Stimulated activated CD8-positive, alpha-beta memory T cell treated with anti-CD3 and anti-CD28 coated beads, Interleukin-4, amount 100 ng/mL, for 48 hours (primary cell): ENCODE results near the gene FKBP10.
A peak's percentile ranks its signal among the peaks of the same experiment; 100 is the strongest.
"Not testable (repeated sequence)": the region's sequence is repeated elsewhere in the genome, so short reads cannot be mapped to it uniquely, and the experiment has no call there.

Experiments used
- DNase-seq: peaks from one replicate; pipeline ENCODE4 v3.0.0-alpha.2; 2020

The FKBP10 gene

DNA sequence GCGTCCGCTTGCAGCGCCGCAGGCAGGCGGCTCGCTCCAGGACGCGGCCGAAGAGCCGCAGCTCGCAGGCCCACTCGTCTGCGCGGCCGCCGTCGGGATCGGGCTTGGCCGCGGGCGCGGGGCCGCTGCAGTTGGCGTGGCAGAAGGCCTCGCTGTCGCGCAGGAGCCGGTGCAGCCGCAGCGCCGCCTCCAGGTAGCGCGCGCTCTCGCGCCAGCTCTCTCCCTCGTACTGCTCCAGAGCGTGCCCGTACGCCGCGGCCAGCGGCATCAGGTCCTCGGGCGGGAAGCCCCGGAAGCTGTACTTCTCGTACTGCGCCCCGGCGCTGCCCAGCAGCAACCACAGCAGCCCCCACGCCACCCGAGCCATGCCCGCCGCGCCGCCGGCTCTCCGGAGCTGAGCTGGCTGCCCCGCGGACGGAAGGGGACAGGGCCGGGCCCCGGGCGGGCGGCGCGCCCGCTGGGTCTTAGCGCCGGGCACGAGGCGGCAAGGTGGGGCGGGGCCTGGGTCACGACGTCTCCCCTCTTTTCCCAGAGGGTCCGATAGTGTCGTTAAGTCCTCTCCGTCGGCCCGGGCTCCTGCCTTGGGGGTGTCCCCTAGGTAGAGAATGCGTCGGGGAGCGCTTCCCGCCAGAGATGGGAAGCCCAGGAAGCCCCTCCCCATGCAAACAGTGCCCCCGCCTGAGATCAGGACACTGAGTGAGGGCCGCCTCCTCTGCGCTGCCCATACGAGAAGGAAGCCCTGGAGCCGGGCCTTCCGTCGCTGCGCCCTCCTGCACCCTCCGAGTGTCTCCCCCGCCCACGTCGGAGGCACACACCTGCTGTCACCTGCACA is 1.0 kb upstream of the FKBP10 start, which contains the start of gene P3H4:
Gene P3H4, minus strand, starts transcription at position 401 of the 832 bp plus-strand sequence. Its CDS starts 34 bp downstream, at position 367.
- DNase-seq, result peak; percentile 78

DNA sequence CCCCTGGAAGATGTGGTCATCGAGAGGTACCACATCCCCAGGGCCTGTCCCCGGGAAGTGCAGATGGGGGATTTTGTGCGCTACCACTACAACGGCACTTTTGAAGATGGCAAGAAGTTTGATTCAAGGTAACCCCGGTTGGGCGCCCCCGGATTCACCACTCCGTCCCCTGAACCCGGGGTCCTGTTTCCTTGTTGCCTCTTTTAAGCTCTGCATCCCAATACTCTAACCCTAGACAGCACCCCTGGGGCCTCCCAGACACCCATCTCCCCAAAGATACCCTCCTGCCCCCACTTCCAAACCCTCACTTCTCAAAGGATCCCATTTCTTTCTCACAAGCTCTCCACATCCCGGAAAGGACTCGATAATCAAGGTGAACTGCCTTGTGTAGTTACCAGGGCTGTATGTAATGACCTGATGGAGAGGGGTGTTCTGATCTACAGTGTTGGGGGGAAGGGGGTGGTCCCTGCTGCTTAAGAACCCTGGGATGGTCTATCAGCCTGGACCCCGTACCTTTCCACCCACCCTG is 412 bp downstream of the FKBP10 start:
- DNase-seq, result no peak

DNA sequence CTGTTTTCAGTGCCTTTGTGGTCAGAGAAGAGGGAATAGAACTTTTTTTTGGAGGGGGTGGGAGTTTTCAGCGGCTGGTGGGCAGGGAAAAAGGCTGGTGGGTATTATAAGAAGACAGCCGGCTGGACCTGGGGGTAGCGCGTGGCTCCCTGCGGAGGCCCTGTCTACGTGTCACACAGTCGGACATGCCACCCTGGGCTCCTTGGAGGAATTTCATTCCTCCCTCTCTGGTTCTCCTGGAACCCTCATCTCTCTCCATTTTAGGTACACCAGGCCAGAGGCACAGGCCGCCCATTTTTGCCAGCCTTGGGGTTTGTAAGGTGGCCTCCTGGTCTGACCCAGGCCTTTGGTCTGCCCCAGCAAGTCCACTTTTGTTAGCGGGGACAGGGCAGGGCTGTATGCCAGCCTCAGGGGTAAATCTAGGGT is 908 bp downstream of the FKBP10 start:
- DNase-seq, result no peak

DNA sequence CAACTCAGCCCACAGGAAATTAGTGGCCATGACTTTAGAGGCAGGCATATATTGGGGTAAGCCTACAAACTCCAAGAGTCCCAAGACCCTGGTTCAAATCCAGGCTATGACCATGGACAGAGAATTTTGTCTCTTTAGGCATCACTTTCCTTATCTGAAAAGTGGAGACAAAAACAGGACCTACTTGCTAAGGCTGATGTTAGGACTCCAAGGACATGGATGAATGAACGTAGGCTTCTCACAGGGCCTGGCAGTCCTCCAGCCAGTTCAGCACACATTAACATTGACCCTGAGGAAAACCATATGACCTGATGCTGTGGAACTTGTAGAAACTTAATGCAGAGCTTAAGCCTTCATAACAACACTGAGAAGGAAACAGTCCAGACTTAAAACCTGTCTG is 1.4 kb downstream of the FKBP10 start:
- DNase-seq, result no peak

DNA sequence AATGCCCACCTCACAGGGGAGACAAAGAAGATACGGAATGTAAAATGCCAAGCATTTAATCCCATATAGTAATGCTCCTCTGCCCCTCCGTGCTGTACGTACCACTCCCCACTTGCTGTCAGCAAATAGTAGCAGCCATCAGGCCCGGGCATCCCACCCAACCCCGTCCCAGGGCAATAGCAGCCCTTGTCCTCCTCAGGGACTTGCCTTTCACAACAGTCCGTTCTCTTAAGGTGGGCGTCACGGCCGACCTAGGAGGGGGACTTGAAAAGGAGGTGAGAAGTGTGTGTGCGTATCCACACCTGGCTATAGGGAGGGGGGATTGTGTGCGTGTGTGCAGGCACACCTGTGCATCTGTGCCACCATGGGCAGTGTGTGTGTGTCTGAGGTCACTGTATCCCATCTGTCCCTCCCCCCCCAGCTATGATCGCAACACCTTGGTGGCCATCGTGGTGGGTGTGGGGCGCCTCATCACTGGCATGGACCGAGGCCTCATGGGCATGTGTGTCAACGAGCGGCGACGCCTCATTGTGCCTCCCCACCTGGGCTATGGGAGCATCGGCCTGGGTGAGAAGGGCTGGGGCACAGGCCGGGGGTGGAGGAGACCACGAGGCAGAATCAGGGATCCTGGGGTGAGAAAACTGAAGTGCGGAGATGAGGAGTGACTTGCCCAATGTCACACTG is 4.0 kb downstream of the FKBP10 start:
- no peak for DNase-seq

DNA sequence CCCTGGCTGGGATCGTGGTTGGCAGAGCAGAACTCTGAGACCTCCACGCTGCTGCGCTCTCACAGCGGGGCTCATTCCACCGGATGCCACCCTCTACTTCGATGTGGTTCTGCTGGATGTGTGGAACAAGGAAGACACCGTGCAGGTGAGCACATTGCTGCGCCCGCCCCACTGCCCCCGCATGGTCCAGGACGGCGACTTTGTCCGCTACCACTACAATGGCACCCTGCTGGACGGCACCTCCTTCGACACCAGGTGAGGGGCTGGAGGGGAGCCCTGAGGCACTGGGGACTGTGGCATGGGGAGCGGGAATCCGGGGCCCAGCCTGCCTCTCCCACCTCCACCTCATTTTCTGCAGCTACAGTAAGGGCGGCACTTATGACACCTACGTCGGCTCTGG is 5.2 kb downstream of the FKBP10 start:
- DNase-seq, result no peak

DNA sequence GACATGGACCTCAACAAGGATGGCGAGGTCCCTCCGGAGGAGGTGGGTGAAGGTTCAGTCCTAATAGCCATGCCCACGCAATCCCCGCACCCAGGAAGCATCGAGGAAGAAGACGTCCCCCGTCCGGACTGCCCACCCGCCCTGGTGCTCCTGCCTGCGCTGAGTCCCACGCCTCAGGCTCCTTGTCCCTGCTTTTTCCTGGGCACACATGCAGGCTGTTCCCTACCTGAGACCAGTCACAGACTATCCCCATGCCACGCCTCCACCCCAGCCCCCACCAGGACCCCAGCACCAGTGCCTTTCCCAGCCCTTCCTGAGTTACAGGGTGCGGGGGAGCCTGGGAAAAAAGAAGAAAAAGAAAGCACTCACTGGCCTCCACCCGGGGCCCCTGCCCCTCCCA is 9.0 kb downstream of the FKBP10 start:
- DNase-seq, result no peak

DNA sequence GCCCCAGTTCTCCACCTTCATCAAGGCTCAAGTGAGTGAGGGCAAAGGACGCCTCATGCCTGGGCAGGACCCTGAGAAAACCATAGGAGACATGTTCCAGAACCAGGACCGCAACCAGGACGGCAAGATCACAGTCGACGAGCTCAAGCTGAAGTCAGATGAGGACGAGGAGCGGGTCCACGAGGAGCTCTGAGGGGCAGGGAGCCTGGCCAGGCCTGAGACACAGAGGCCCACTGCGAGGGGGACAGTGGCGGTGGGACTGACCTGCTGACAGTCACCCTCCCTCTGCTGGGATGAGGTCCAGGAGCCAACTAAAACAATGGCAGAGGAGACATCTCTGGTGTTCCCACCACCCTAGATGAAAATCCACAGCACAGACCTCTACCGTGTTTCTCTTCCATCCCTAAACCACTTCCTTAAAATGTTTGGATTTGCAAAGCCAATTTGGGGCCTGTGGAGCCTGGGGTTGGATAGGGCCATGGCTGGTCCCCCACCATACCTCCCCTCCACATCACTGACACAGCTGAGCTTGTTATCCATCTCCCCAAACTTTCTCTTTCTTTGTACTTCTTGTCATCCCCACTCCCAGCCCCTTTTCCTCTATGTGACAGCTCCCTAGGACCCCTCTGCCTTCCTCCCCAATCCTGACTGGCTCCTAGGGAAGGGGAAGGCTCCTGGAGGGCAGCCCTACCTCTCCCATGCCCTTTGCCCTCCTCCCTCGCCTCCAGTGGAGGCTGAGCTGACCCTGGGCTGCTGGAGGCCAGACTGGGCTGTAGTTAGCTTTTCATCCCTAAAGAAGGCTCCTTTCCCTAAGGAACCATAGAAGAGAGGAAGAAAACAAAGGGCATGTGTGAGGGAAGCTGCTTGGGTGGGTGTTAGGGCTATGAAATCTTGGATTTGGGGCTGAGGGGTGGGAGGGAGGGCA is 9.7 kb downstream of the FKBP10 start:
- DNase-seq, result no peak

DNA sequence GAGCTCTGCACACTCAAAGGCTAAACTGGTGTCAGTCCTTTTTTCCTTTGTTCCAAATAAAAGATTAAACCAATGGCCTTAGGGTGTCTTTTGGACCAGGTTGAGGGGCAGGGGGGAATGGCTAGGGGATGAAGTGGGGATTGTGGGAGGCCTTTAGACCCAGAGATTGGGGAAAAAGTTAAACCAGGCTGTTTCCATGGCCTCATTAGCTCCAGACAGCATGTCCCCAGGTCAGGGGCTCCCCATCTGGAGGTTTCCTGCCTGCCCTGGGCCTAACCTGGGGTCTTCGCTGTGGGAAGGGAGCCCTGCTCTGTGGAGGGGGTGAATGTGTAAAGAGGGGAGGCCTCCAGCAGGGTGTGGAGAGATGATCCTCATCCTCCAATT is 10.3 kb downstream of the FKBP10 start:
- DNase-seq, result no peak

DNA sequence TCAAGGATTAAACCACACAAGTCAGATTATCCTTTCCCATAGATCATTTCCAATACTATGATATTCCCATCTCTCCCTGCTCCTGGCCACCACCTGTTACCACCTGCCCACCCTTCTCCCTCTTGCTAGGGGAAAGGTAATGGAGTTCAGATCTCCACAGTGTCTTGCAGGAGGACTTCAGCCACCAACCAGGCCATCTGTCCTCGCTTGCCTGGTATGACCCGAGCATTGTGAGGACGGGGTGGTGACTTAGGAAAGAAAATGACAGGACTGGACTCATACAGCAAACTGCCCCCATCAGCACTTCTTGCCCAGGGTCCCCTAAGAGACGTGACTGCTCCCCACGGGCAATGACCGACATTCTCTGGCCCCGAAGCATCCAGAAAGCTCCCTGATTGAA is 10.8 kb downstream of the FKBP10 start:
- DNase-seq, result no peak

DNA sequence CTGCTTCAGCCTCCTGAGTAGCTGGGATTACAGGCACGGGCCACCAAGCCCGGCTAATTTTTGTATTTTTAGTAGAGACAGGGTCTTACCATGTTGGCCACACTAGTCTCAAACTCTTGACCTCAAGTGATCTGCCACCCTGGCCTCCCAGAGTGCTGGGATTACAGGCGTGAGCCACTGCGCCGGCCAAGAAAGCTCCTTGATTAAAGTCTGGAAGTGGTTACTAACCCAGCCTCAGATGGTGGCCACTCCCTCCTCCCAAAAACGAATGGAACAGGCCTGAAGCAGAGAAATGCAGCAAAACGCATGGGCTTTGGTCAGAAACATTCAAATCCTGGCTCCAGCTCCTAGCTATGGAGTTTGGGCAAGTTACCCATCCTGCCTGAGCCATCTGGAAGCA is 11.3 kb downstream of the FKBP10 start:
- no peak for DNase-seq

DNA sequence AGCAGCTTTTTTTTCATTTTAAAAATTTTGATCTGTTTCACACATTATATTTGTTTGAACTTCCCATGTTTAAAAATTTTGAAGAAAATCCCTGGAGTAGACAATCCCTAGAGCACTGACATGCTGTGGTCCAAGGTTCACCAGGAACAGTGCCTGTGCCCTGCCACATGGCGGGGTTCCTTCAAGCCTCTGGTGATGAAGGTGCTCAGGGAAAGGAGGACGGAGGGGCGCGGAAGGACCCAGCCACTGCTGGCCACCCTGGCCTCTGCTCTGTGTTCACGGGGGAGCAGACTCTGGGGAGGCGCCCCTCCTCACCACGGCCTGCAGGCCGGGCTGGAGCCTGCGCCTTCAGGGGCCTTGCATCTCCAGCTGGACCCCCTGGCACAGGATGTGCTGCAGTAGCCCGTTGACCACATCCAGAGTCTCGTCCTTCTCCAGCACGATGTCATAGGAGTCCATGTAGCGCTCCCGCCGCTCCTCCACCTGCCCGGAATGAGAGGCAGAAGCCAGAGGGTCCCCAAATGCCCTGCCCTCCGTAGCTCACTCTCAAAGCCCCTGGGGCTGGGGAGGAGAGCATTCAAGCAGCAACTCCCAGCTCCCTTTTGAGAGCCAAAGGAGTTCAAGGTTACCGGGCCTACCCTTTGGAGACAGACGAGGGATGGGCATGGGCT is 12.5 kb downstream of the FKBP10 start:
- no peak for DNase-seq

DNA sequence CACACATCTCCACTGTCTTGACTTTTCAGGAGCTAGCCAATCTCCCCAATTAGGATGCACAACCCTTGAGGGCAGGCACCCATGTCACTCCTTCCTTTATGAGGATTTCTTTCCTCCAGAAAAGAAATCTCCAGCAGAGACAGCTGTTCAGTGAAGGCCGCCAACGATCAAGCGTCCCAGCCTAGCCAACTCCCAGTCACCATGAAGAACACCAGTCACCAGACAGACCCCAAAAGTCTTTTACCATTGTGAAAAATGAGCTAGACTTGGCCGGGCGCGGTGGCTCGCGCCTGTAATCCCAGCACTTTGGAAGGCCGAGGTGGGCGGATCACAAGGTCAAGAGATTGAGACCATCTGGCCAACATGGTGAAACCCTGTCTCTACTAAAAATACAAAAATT is 17.2 kb downstream of the FKBP10 start:
- DNase-seq, result not testable (repeated sequence)

DNA sequence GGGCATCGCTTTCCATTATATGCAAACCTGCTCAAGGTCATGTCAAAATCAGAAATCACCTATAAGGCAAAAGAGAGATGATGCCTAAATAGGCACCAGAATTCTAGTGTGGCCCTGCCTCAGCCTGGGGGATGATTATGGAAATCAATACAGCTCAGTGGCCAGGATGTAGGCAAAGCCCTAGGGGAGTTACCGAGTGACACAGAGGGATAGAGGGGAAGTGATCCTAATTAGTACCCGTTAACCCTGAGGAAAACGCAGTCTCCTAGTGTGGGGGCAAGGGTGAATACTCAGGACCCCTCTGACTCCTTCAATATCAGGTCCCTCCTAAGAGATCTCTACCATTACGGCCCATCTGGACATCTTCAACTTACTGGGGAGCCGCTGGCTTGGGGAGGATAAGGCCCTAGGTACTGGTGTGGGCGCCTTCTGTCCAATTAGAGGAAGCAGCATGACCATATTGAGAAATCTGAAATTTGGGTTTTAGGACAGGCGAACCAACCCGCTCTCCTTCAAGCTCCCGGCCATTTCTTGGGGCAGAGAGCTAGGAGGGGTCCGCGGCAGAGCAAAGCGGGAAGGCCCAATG is 22.5 kb downstream of the FKBP10 start:
- no peak for DNase-seq

DNA sequence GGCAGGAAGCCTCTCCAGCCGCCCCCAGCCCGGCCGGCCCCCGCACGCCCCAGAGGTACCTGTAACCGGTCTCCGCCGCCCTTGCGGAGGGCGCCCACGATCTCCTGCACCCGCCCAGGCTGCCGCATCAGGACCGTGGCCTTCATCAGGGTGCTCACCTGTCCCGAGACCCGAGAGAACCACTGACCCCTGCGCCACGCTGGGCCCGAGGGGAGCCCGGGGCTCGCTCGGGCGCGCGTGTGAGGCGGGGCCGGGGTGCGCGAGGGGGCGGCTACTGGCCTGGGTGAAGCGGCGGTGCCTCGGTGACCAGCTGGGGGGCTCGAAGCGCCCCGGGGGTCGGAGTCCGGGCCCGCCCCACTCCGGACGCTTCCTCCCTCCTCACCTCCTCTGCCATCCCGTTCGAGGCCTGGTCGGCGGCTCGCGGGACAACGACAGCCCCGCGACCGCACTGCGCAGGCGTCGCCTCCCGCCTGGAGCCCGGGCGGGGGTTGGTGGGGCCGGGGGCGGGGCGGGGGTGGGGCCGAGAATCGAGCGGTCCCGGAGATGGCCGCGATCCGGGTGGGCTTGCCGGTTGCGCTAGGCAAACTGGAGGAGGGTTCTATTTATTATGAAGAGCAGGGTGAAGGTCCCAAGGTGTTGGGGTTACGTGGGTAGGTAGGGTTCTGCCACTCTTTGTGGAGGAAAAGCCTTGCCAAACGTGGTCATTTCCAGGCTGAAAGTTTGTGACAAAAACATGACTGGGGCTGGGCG is 23.2 kb downstream of the FKBP10 start, which contains the start of gene NT5C3B:
Gene NT5C3B, minus strand, starts transcription at position 433 of the 750 bp plus-strand sequence. Its CDS starts 39 bp downstream, at position 394.
- DNase-seq, result peak; percentile 73

DNA sequence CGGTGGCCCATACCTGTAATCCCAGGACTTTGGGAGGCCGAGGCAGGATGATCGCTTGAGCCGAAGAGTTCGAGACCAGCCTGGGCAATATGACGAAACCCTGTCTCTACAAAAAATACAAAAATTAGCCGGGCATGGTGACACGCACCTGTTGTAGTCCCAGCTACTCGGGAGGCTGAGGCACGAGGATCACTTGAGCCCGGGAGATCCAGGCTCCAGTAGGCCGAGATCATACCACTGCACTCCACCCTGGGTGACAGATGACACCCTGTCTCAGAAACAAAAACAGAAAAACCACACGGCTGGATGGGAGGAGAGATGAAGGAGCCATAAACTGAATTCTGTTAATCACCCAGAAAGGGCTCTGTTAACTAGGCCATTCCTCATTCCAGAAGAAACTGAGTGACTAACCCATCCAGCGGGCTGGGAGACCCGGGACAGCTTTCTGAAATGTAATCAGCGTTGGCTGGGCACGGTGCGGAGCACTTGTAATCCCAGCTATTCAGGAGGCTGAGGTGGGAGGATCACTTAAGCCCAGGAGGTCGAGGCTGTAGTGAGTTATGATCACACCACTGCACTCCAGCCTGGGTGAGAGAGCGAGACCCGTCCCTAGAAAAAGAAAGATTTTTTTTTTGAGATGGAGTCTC is 23.9 kb downstream of the FKBP10 start:
- no peak for DNase-seq

DNA sequence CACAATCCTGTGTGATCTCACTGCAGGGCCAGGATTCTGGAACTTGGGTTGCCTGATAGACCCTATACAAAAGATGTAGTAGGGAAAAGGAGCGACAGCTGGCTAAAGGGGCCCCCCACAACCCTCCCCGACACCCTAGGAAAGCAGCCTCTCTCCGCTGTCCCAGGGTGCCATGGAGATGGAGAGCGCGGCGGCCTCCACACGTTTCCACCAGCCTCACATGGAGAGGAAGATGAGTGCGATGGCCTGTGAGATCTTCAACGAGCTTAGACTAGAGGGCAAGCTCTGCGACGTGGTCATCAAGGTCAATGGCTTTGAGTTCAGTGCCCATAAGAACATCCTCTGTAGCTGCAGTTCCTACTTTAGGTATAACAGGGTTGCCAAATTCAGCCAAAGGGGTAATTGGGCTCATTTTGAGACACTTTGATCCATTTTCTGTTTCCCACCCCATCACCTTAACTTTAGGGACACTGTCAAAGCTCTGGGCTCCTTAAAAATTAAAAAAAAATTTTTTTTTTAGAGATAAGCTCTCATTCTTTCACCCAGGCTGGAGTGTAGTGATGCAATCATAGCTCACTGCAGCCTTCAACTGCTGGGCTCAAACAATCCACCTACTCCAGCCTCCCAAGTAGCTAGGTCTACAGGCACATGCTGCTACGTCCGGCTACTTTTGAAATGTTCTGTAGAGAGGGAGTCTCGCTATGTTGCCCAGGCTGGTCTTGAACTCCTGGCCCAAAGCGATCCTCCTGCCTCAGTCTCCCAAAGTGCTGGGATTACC is 25.1 kb downstream of the FKBP10 start, which contains the start of gene KLHL10:
Gene KLHL10, plus strand, starts transcription at position 65 of the 778 bp plus-strand sequence. Its CDS starts 108 bp downstream, at position 173.
- no peak for DNase-seq

DNA sequence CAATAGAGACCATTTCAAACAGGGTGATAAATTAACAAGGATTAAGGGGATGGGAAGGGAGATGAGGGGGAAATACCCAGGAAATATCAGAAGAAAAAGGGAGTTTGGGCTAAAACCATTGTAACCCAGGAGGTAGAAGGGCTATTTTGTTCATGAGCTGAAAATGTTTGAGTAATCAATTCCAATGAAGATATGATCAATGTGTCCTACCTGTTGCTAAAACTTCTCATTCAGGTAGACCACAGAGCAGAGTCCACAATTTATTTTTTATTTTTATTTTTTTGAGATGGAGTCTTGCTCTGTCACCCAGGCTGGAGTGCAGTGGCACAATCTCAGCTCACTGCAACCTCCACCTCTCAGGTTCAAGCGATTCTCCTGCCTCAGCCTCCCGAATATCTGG is 26.6 kb downstream of the FKBP10 start:
- not testable (repeated sequence) for DNase-seq

DNA sequence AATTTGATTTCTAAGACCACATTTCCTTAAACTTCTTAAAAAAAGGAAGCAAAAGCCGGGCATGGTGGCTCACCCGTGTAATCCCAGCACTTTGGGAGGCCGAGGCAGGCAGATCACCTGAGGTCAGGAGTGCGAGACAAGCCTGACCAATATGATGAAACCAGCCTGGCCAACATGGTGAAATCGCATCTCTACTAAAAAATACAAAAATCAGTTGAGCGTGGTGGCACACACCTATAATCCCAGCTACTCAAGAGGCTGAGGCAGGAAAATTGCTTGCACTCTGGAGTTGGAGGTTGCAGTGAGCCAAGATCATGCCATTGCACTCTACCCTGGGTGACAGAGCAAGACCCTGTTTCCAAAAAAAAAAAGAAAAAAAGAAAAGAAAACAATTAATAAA is 28.0 kb downstream of the FKBP10 start:
- DNase-seq, result not testable (repeated sequence)

DNA sequence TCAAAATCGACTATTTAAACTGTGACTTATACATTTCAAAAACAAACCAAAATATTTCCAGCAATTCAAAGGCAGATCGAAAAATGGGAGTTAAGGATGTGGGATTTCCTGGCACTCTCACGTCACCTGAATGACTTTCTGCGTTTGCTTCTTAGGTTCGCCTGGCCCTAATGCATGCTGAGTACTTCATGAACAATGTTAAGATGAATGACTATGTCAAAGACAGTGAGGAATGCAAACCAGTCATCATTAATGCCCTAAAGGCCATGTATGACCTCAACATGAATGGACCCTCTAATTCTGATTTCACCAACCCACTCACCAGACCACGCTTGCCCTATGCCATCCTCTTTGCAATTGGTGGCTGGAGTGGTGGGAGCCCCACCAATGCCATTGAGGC is 32.2 kb downstream of the FKBP10 start:
- DNase-seq, result no peak
